Esophagus muscularis mucosa (tissue), 4 donors: Measurements from ENCODE around the gene ACTN3. TPM values are rescaled to one million over a fixed set of nuclear protein-coding genes. Genes with fewer than 3 reads are reported as not detected.

Experiments
- DNase-seq: peaks from one replicate; pipeline ENCODE4 v3.0.0-alpha.2; 2017; ENCODE audit errors: extremely low spot score
- H3K27ac ChIP-seq, 4 donors: fragments of 200-600 bp; sonication (generic); replicated peaks in 1 of 4; 1 replicate in 3 of 4; 2 replicates in 1 of 4; pipeline ENCODE4 v1.5.1; 2016 to 2019; ENCODE audit warnings: mild to moderate bottlenecking in 1 of 4
- H3K27me3 ChIP-seq, 4 donors: fragments of 200-600 bp; sonication (generic); one replicate each; pipeline versions ENCODE4 v1.5.1 to v1.6.0; 2016 to 2019
- H3K36me3 ChIP-seq, 4 donors: fragments of 200-600 bp; sonication (generic); one replicate each; pipeline ENCODE4 v1.5.1; 2016 to 2019
- H3K4me1 ChIP-seq, 4 donors: fragments of 200-600 bp; sonication (generic); one replicate each; pipeline ENCODE4 v1.5.1; 2016 to 2019
- H3K4me3 ChIP-seq, 4 donors: fragments of 200-600 bp; sonication (generic); 1 replicate in 2 of 4; 2 replicates in 2 of 4; pipeline ENCODE4 v1.5.1; 2016 to 2019; ENCODE audit warnings: mild to moderate bottlenecking in 4 of 4, moderate library complexity in 1 of 4
- H3K9me3 ChIP-seq, 4 donors: fragments of 200-600 bp; sonication (generic); 1 replicate in 3 of 4; 2 replicates in 1 of 4; pipeline ENCODE4 v1.5.1; 2016 to 2019
- CTCF ChIP-seq, 3 experiments: fragments of 200-600 bp in 2 of 3; fragments of 450-650 bp in 1 of 3; sonication (generic) in 2 of 3; IDR thresholded peaks; one replicate each; pipeline ENCODE4 v1.5.1; 2017 to 2019; ENCODE audit warnings: antibody characterized with exemption in 3 of 3, mild to moderate bottlenecking in 2 of 3, moderate library complexity in 1 of 3
- EP300 ChIP-seq: sonication (generic); formaldehyde crosslinking; IDR thresholded peaks from one replicate; pipeline ENCODE4 v1.6.1; 2017; ENCODE audit warnings: antibody characterized with exemption
- POLR2A ChIP-seq: fragments of 450-650 bp; IDR thresholded peaks from one replicate; pipeline ENCODE4 v1.6.1; 2017; ENCODE audit warnings: antibody characterized with exemption, moderate library complexity, mild to moderate bottlenecking, low read depth
- POLR2AphosphoS5 ChIP-seq, 2 donors: sonication (generic); formaldehyde crosslinking; IDR thresholded peaks; one replicate each; pipeline ENCODE4 v1.6.1; 2017; ENCODE audit warnings: antibody characterized with exemption in 2 of 2
- whole genome bisulfite sequencing: methylation state at CpG from one replicate; pipeline ENCODE4 v1.1.5; 2018; 5-methylcytosine and 5-hydroxymethylcytosine counted together
- intact Hi-C: fragments of 100-400 bp; cut with DNase I; formaldehyde crosslinking; loops from one replicate; pipeline ENCODE4 v1.15.1; 2023
- total RNA-seq, 4 donors: library from RNA; depleted of rRNA; stranded (reverse); fragments of >200 nt; gene quantifications; one replicate each; pipeline versions ENCODE4 v1.1.0 to v1.2.1, GENCODE V29; 2016

Gene ACTN3
- total RNA-seq, 4 donors from 2014 or later = not detected

GRCh38 chr11:66549696-66550095 lies 3.0 kb downstream of the ACTN3 start:
- Histone ChIP-seq H3K9me3 (no peaks in the 10 kb centered on the region), H3K27ac (no peak overlapping the region), H3K4me3 (no peak overlapping the region), H3K27me3 (no peaks in the 10 kb centered on the region), H3K36me3 (no peaks in the 10 kb centered on the region), H3K4me1 (peaks cover 16 to 31% (median 20%) of the 10 kb centered on the region in 4 donors)
- 92% methylated on average over 3 of the region's 3 CpGs for WGBS
- intact Hi-C loops = no loop called here
- TF ChIP-seq CTCF (IDR thresholded peaks at IDR 0.05) = no peak
- no peak for TF ChIP-seq POLR2AphosphoS5 (IDR thresholded peaks at IDR 0.05)
- TF ChIP-seq POLR2A = no peak
- TF ChIP-seq EP300 = no peak
- DNase-seq = no peak

- 95% methylated on average over 2 of the region's 4 CpGs for WGBS
- no peak overlapping the region for H3K4me3 ChIP-seq
- H3K9me3 ChIP-seq = no peaks in the 10 kb centered on the region
- H3K4me1 ChIP-seq = peaks cover 7 to 21% (median 11%) of the 10 kb centered on the region in 4 donors
- no peak for DNase-seq
- no peaks in the 10 kb centered on the region for H3K36me3 ChIP-seq
- TF ChIP-seq EP300 (no peak), POLR2A (no peak), CTCF (IDR thresholded peaks at IDR 0.05) (no peak)
- H3K27ac ChIP-seq = no peak overlapping the region
- no peaks in the 10 kb centered on the region for H3K27me3 ChIP-seq
- intact Hi-C loops = no loop called here
Measured at GRCh38 chr11:66550887-66551286, 4.2 kb downstream of the ACTN3 start.

GRCh38 chr11:66554602-66555001 lies 7.9 kb downstream of the ACTN3 start:
- intact Hi-C loops = no loop called here
- no peak for TF ChIP-seq CTCF (IDR thresholded peaks at IDR 0.05)
- no peak for TF ChIP-seq POLR2AphosphoS5 (IDR thresholded peaks at IDR 0.05)
- TF ChIP-seq POLR2A = no peak
- no peak for TF ChIP-seq EP300
- H3K27me3 ChIP-seq = peaks cover 0 to 10% (median 0%) of the 10 kb centered on the region in 4 donors
- no peak overlapping the region for H3K27ac ChIP-seq
- H3K4me1 ChIP-seq = peaks cover 8 to 14% (median 12%) of the 10 kb centered on the region in 4 donors
- H3K4me3 ChIP-seq = no peak overlapping the region
- DNase-seq = no peak
- WGBS = 83% methylated on average over 5 of the region's 5 CpGs
- no peaks in the 10 kb centered on the region for H3K9me3 ChIP-seq
- H3K36me3 ChIP-seq = no peaks in the 10 kb centered on the region

- peaks cover 8 to 16% (median 12%) of the 10 kb centered on the region in 4 donors for H3K4me1 ChIP-seq
- no peaks in the 10 kb centered on the region for H3K9me3 ChIP-seq
- 77% methylated on average over 3 of the region's 3 CpGs for WGBS
- H3K36me3 ChIP-seq = no peaks in the 10 kb centered on the region
- H3K27ac ChIP-seq = no peak overlapping the region
- TF ChIP-seq POLR2AphosphoS5 (IDR thresholded peaks at IDR 0.05) (no peak), CTCF (IDR thresholded peaks at IDR 0.05) (no peak), POLR2A (no peak)
- intact Hi-C loops = no loop called here
- H3K27me3 ChIP-seq = peaks cover 0 to 10% (median 0%) of the 10 kb centered on the region in 4 donors
- DNase-seq = no peak
- no peak overlapping the region for H3K4me3 ChIP-seq
Measured at GRCh38 chr11:66555416-66555815, 8.7 kb downstream of the ACTN3 start.

- no peak for DNase-seq
- Histone ChIP-seq H3K36me3 (no peaks in the 10 kb centered on the region), H3K27ac (no peak overlapping the region), H3K9me3 (no peaks in the 10 kb centered on the region), H3K27me3 (peaks cover 0 to 10% (median 0%) of the 10 kb centered on the region in 4 donors), H3K4me1 (peaks cover 8 to 16% (median 12%) of the 10 kb centered on the region in 4 donors), H3K4me3 (no peak overlapping the region)
- WGBS = 81% methylated on average over 6 of the region's 7 CpGs
- intact Hi-C loops = no loop called here
- TF ChIP-seq POLR2AphosphoS5 (IDR thresholded peaks at IDR 0.05) = no peak
- TF ChIP-seq POLR2A = no peak
- TF ChIP-seq EP300 = no peak
- TF ChIP-seq CTCF (IDR thresholded peaks at IDR 0.05) = no peak
Measured at GRCh38 chr11:66556086-66556485, 9.4 kb downstream of the ACTN3 start.
